Testis (tissue), 2 donors: ENCODE results near the gene HADHA.

Experiments used
- CTCF ChIP-seq, 3 experiments: fragments of 450-650 bp in 2 of 3; fragments of 200-600 bp in 1 of 3; sonication (generic) in 1 of 3; IDR thresholded peaks; one replicate each; pipeline ENCODE4 v1.5.1; 2016 to 2019; ENCODE audit warnings: antibody characterized with exemption in 3 of 3, mild to moderate bottlenecking in 2 of 3, moderate library complexity in 1 of 3
- POLR2A ChIP-seq: fragments of 450-650 bp; IDR thresholded peaks from one replicate; pipeline ENCODE4 v1.6.1; 2017; ENCODE audit warnings: antibody characterized with exemption, mild to moderate bottlenecking, moderate library complexity

- TF ChIP-seq CTCF (IDR thresholded peaks at IDR 0.05) (no peak), POLR2A (no peak)
Measured at GRCh38 chr2:26182887-26183630, 61.4 kb downstream of the HADHA start.
